PC-3 (cell line): ENCODE measurements around the gene SLC6A18. TPM values are rescaled to one million over a fixed set of nuclear protein-coding genes. Genes with fewer than 3 reads are reported as not detected.
"Not testable (repeated sequence)": the region's sequence is repeated elsewhere in the genome, so short reads cannot be mapped to it uniquely, and the experiment has no call there.

Source experiments
- ATAC-seq: fragments of 200-7000 bp; cut with Tn5 transposase; 2 replicates; pipeline ENCODE4 v1.9.1; 2020; ENCODE audit warnings: mild to moderate bottlenecking, moderate library complexity
- BruUV-seq: library from RNA; stranded (reverse); fragments of 400-500 nt; replicated peaks from 2 replicates; lab custom pipeline; 2021; lab: Mats Ljungman, UMichigan
- CTCF ChIA-PET: fragments of 300-600 bp; sonication (Branson Sonifier 250); formaldehyde crosslinking; loops from one replicate; lab custom pipeline; 2022; ENCODE audit warnings: antibody characterized with exemption; lab: Charles Lee
- POLR2A ChIA-PET: fragments of 300-600 bp; sonication (Branson Sonifier 250); formaldehyde crosslinking; loops from one replicate; lab custom pipeline; 2022; ENCODE audit warnings: antibody characterized with exemption; ENCODE audit not compliant: unreplicated experiment; lab: Charles Lee
- DNase-seq: peaks from one replicate; pipeline ENCODE4 v3.0.0-alpha.2; 2015
- H2AFZ ChIP-seq: fragments of 300-600 bp; sonication (generic); 2 replicates; pipeline ENCODE4 v1.6.0; 2016; ENCODE audit warnings: antibody characterized with exemption, low read length
- H3F3A ChIP-seq: fragments of 300-600 bp; sonication (generic); one replicate; pipeline ENCODE4 v1.6.0; 2017; ENCODE audit warnings: antibody characterized with exemption, low read length, control low read depth, mild to moderate bottlenecking; ENCODE audit not compliant: unreplicated experiment
- H3K27ac ChIP-seq: fragments of 300-600 bp; sonication (generic); 2 replicates; pipeline ENCODE4 v1.5.1; 2016; ENCODE audit warnings: mild to moderate bottlenecking, low read length
- H3K27me3 ChIP-seq: fragments of 300-600 bp; sonication (generic); 2 replicates; pipeline ENCODE4 v1.6.1; 2016; ENCODE audit warnings: low read length, mixed read lengths
- H3K36me3 ChIP-seq: fragments of 300-600 bp; sonication (generic); 2 replicates; pipeline ENCODE4 v1.6.1; 2016; ENCODE audit warnings: low read depth, mixed run types, low read length, mixed read lengths
- H3K4me1 ChIP-seq: fragments of 300-600 bp; sonication (generic); 2 replicates; pipeline ENCODE4 v1.5.1; 2016; ENCODE audit warnings: low read length; ENCODE audit not compliant: insufficient read depth
- H3K4me2 ChIP-seq: fragments of 300-600 bp; sonication (generic); 2 replicates; pipeline ENCODE4 v1.6.0; 2016; ENCODE audit warnings: low read length
- H3K4me3 ChIP-seq: fragments of 300-600 bp; sonication (generic); 2 replicates; pipeline ENCODE4 v1.5.1; 2016; ENCODE audit warnings: mild to moderate bottlenecking, low read length, mixed read lengths
- H3K79me2 ChIP-seq: fragments of 300-600 bp; sonication (generic); 2 replicates; pipeline ENCODE4 v1.6.1; 2017; ENCODE audit warnings: low read length, mixed read lengths
- H3K9ac ChIP-seq: fragments of 300-600 bp; sonication (generic); 2 replicates; pipeline ENCODE4 v1.6.0; 2016; ENCODE audit warnings: mild to moderate bottlenecking, low read length
- H3K9me2 ChIP-seq: fragments of 300-600 bp; sonication (generic); replicated peaks from 2 replicates; pipeline ENCODE4 v1.6.1; 2016; ENCODE audit warnings: mixed run types, low read length, mixed read lengths
- H3K9me3 ChIP-seq: fragments of 300-600 bp; sonication (generic); 2 replicates; pipeline ENCODE4 v1.6.1; 2016; ENCODE audit warnings: low read length, mixed read lengths
- H4K20me1 ChIP-seq: fragments of 300-600 bp; sonication (generic); 2 replicates; pipeline ENCODE4 v1.6.1; 2016; ENCODE audit warnings: low read length, mixed read lengths
- EZH2 ChIP-seq: fragments of 300-600 bp; sonication (generic); IDR thresholded peaks from one replicate; pipeline ENCODE4 v1.6.1; 2017; ENCODE audit warnings: antibody characterized with exemption, mild to moderate bottlenecking, low read length; ENCODE audit not compliant: unreplicated experiment
- EZH2phosphoT487 ChIP-seq: fragments of 300-600 bp; sonication (generic); IDR thresholded peaks from 2 replicates; pipeline ENCODE4 v1.6.1; 2018; ENCODE audit warnings: mild to moderate bottlenecking, antibody characterized with exemption, low read length, borderline replicate concordance
- intact Hi-C: fragments of 100-400 bp; cut with micrococcal nuclease; formaldehyde crosslinking; loops from 2 replicates; pipeline ENCODE4 v1.9.0; 2023
- total RNA-seq: library from RNA; depleted of rRNA; stranded (reverse); fragments of >200 nt; gene quantifications from 2 replicates; pipeline ENCODE4 v1.2.3, GENCODE V29; 2014
- TF ChIP-seq, protein P1 (sequence below): fragments of 300-600 bp; sonication (generic); conservative IDR thresholded peaks from 2 replicates; pipeline ENCODE4 v1.5.1; 2017; ENCODE audit warnings: antibody characterized with exemption, low read depth, mild to moderate bottlenecking, low read length

The SLC6A18 gene
- total RNA-seq, 1 experiment from 2014 or later = not detected

DNA sequence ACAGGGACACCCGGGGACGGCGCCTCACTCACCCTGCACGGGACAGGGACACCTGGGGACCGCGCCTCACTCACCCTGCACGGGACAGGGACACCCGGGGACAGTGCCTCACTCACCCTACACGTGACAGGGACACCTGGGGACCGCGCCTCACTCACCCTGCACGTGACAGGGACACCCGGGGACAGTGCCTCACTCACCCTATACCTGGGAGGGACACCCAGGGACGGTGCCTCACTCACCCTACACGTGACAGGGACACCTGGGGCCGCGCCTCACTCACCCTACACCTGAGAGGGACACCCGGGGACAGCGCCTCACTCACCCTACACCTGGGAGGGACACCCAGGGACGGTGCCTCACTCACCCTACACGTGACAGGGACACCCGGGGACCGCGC, 65.8 kb downstream of the SLC6A18 start:
- H3K4me2 ChIP-seq, H3K27me3 ChIP-seq, H4K20me1 ChIP-seq, H3K79me2 ChIP-seq, intact Hi-C loops, H3K9me2 ChIP-seq, H3K9ac ChIP-seq, H3K4me1 ChIP-seq, DNase-seq, H3K4me3 ChIP-seq, ATAC-seq, H3F3A ChIP-seq, H2AFZ ChIP-seq, BruUV-seq, H3K27ac ChIP-seq, H3K36me3 ChIP-seq, CTCF ChIA-PET, H3K9me3 ChIP-seq, POLR2A ChIA-PET: not testable (repeated sequence)

DNA sequence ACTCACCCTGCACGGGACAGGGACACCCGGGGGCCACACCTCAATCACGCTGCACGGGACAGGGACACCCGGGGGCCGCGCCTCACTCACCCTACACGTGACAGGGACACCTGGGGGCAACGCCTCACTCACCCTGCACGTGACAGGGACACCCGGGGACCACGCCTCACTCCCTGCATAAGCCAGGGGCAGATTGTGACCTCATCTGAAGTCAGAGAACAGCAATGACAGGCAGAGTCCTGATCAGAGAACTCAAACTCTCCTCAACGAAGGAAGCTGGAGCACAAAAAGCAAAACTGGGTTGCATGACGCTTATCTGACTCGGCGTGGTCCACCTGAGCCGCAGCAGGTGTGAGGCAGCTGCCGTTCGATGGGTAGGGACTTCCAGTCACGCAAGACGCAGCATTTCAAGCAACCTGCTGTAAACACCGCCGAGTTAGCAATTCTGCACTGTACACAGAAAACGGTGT, 66.5 kb downstream of the SLC6A18 start:
- TF ChIP-seq EZH2 (no peak), EZH2phosphoT487 (no peak)
- TF ChIP-seq, protein P1, sequence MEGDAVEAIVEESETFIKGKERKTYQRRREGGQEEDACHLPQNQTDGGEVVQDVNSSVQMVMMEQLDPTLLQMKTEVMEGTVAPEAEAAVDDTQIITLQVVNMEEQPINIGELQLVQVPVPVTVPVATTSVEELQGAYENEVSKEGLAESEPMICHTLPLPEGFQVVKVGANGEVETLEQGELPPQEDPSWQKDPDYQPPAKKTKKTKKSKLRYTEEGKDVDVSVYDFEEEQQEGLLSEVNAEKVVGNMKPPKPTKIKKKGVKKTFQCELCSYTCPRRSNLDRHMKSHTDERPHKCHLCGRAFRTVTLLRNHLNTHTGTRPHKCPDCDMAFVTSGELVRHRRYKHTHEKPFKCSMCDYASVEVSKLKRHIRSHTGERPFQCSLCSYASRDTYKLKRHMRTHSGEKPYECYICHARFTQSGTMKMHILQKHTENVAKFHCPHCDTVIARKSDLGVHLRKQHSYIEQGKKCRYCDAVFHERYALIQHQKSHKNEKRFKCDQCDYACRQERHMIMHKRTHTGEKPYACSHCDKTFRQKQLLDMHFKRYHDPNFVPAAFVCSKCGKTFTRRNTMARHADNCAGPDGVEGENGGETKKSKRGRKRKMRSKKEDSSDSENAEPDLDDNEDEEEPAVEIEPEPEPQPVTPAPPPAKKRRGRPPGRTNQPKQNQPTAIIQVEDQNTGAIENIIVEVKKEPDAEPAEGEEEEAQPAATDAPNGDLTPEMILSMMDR = no peak
- H3K9me2 ChIP-seq = no peaks in the 10 kb centered on the region
- H3K79me2 ChIP-seq = no peaks in the 10 kb centered on the region
- no peak for DNase-seq
- no peak overlapping the region for H3K9ac ChIP-seq
- H3F3A ChIP-seq = no peaks in the 10 kb centered on the region
- no TSS peak for BruUV-seq
- H4K20me1 ChIP-seq = no peaks in the 10 kb centered on the region
- no peak overlapping the region for H3K4me3 ChIP-seq
- no peaks in the 10 kb centered on the region for H3K4me1 ChIP-seq
- no peaks in the 10 kb centered on the region for H3K36me3 ChIP-seq
- H3K4me2 ChIP-seq = no peak overlapping the region
- CTCF ChIA-PET = no interaction called here
- POLR2A ChIA-PET = no interaction called here
- no peak overlapping the region for H2AFZ ChIP-seq
- H3K27ac ChIP-seq = no peak overlapping the region
- intact Hi-C loops = no loop called here
- no peaks in the 10 kb centered on the region for H3K27me3 ChIP-seq
- H3K9me3 ChIP-seq = no peaks in the 10 kb centered on the region
- no peak for ATAC-seq

DNA sequence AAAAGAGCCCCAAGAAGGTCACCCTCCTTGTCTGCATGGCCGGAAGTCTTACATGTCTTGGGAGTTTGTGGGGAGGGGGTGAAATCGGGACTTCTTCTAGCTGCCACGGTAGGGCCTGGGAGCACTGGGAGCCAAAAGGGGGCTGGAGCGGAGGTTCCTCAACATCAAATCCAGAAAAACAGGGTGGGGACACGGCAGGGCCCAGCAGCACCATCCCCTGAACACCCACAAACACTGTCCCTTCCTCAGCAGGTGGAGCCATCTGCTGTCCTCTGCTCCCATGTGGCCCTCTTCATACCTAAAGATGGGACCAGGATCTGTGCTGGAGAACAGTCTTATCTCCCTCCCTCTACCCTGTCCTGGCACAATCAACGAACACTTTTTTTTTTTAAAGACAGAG, 67.0 kb downstream of the SLC6A18 start:
- no peaks in the 10 kb centered on the region for H3K9me3 ChIP-seq
- H3F3A ChIP-seq = no peaks in the 10 kb centered on the region
- no peaks in the 10 kb centered on the region for H3K9me2 ChIP-seq
- H3K79me2 ChIP-seq = no peaks in the 10 kb centered on the region
- POLR2A ChIA-PET = no interaction called here
- H3K27ac ChIP-seq = no peak overlapping the region
- no peak for DNase-seq
- ATAC-seq = no peak; the same call in 1 of the 2 replicates
- H3K36me3 ChIP-seq = no peaks in the 10 kb centered on the region
- H4K20me1 ChIP-seq = no peaks in the 10 kb centered on the region
- no TSS peak for BruUV-seq
- no peak overlapping the region for H3K4me3 ChIP-seq
- intact Hi-C loops = no loop called here
- TF ChIP-seq, protein P1 = no peak
- TF ChIP-seq EZH2 (no peak), EZH2phosphoT487 (no peak)
- H3K4me2 ChIP-seq = no peak overlapping the region
- CTCF ChIA-PET = no interaction called here
- H3K9ac ChIP-seq = no peak overlapping the region
- H2AFZ ChIP-seq = no peak overlapping the region
- no peaks in the 10 kb centered on the region for H3K4me1 ChIP-seq
- H3K27me3 ChIP-seq = no peaks in the 10 kb centered on the region
